K562 (cell line): ENCODE results near the gene MLH3. TPM values are rescaled to one million over a fixed set of nuclear protein-coding genes. Genes with fewer than 3 reads are reported as not detected.

ENCODE experiments used
- ATAC-seq: fragments of 200-7000 bp; cut with Tn5 transposase; 3 replicates; pipeline ENCODE4 v1.9.1; 2020; ENCODE audit warnings: moderate library complexity
- BruUV-seq: library from RNA; stranded (reverse); fragments of 400-500 nt; replicated peaks from 2 replicates; lab custom pipeline; 2021; lab: Mats Ljungman, UMichigan
- CTCF ChIA-PET: fragments of 300-600 bp; formaldehyde crosslinking; extraction: SDS; loops from one replicate; lab custom pipeline; 2021; ENCODE audit warnings: low intra/inter-chr PET ratio; lab: Yijun Ruan, JAX
- POLR2A ChIA-PET: fragments of 300-600, 350-650 bp; sonication (Branson Sonifier 250); formaldehyde crosslinking; extraction: SDS; loops from one replicate; lab custom pipeline; 2021; ENCODE audit warnings: antibody characterized with exemption, inconsistent platforms; lab: Yijun Ruan, JAX
- DNase-seq, 4 experiments: peaks; one replicate each; pipeline versions ENCODE4 v3.0.0 to v3.0.0-alpha.2; 2011 to 2018; ENCODE audit warnings: low spot score in 3 of 4, mixed read lengths in 3 of 4; ENCODE audit errors: extremely low read depth in 1 of 4
- FAIRE-seq: peaks from 2 replicates; lab custom pipeline; 2011; peaks lifted over from hg19 to GRCh38; lab: Jason Lieb, UNC
- H2AFZ ChIP-seq: 2 replicates; pipeline ENCODE4 v1.6.0; 2011; ENCODE audit warnings: low read depth, low read length, control low read depth, inconsistent platforms
- H3K27ac ChIP-seq: fragments of 200-600 bp; 3 replicates; pipeline ENCODE4 v1.8.0; 2011; ENCODE audit warnings: low read depth, mild to moderate bottlenecking, control low read depth, inconsistent platforms, low read length, moderate library complexity, mixed read lengths; ENCODE audit errors: extremely low read depth
- H3K27me3 ChIP-seq, 2 experiments: fragments of 300-600 bp in 1 of 2; 2 replicates in 1 of 2; 3 replicates in 1 of 2; pipeline versions ENCODE4 v1.6.0 to v1.8.0; 2011; ENCODE audit warnings: inconsistent platforms in 2 of 2, low read length in 2 of 2, mild to moderate bottlenecking in 1 of 2, mixed read lengths in 1 of 2, moderate library complexity in 1 of 2; ENCODE audit not compliant: control insufficient read depth in 2 of 2, insufficient read depth in 2 of 2
- H3K36me3 ChIP-seq: fragments of 300-600 bp; 3 replicates; pipeline ENCODE4 v1.8.0; 2011; ENCODE audit warnings: mild to moderate bottlenecking, low read length, inconsistent platforms; ENCODE audit not compliant: control insufficient read depth, insufficient read depth
- H3K4me1 ChIP-seq, 2 experiments: fragments of 200-600 bp in 1 of 2; replicated peaks in 1 of 2; 2 replicates in 1 of 2; 3 replicates in 1 of 2; pipeline versions ENCODE4 v1.5.1 to v1.8.0; 2011; ENCODE audit warnings: inconsistent platforms in 2 of 2, low read length in 2 of 2, mild to moderate bottlenecking in 1 of 2, mixed read lengths in 1 of 2, moderate library complexity in 1 of 2; ENCODE audit not compliant: control insufficient read depth in 2 of 2, insufficient read depth in 2 of 2
- H3K4me2 ChIP-seq: 2 replicates; pipeline ENCODE4 v1.6.1; 2011; ENCODE audit warnings: low read length, control low read depth, inconsistent platforms, mixed read lengths; ENCODE audit not compliant: insufficient read depth
- H3K4me3 ChIP-seq: fragments of 200-600 bp; sonication (generic), shearing (Covaris generic); 2 replicates; pipeline ENCODE4 v1.5.1; 2016; ENCODE audit warnings: control low read depth, inconsistent platforms
- H3K79me2 ChIP-seq: fragments of 200-600 bp; 3 replicates; pipeline ENCODE4 v1.8.0; 2011; ENCODE audit warnings: low read length, inconsistent platforms; ENCODE audit not compliant: control insufficient read depth, insufficient read depth
- H3K9ac ChIP-seq, 2 experiments: 2 replicates each; pipeline versions ENCODE4 v1.6.0 to v1.6.1; 2011; ENCODE audit warnings: low read depth in 2 of 2, low read length in 2 of 2, control low read depth in 1 of 2, inconsistent platforms in 1 of 2, mild to moderate bottlenecking in 1 of 2, mixed read lengths in 1 of 2; ENCODE audit not compliant: insufficient read depth in 1 of 2
- H3K9me1 ChIP-seq: one replicate; pipeline ENCODE4 v1.6.0; 2011; ENCODE audit warnings: inconsistent platforms, mild to moderate bottlenecking, low read length, moderate library complexity; ENCODE audit not compliant: control insufficient read depth, insufficient read depth
- H3K9me3 ChIP-seq: replicated peaks from 2 replicates; pipeline ENCODE4 v1.5.1; 2011; ENCODE audit warnings: low read depth, low read length, inconsistent platforms; ENCODE audit not compliant: control insufficient read depth, insufficient read depth
- H4K20me1 ChIP-seq: replicated peaks from 2 replicates; pipeline ENCODE4 v1.6.1; 2011; ENCODE audit warnings: low read length, inconsistent platforms, mixed read lengths; ENCODE audit not compliant: control insufficient read depth, insufficient read depth
- GABPA ChIP-seq: fragments of 200-800 bp; sonication (Bioruptor generic); conservative IDR thresholded peaks from 2 replicates; pipeline ENCODE4 v1.6.1; 2016; ENCODE audit warnings: low read depth, missing genetic modification characterization, missing compliant biosample characterization
- MAFG ChIP-seq: fragments of 450-650 bp; conservative IDR thresholded peaks from 2 replicates; pipeline ENCODE4 v1.6.1; 2016; ENCODE audit warnings: missing genetic modification characterization, missing compliant biosample characterization
- NFIX ChIP-seq: fragments of 250-450 bp; sonication (Bioruptor Pico); IDR thresholded peaks from 2 replicates; pipeline ENCODE4 v1.4.0; 2020; ENCODE audit warnings: low read depth, mild to moderate bottlenecking, moderate library complexity
- PRMT5 ChIP-seq: sonication (generic); formaldehyde crosslinking; IDR thresholded peaks from 2 replicates; pipeline ENCODE4 v1.5.0; 2020; ENCODE audit warnings: missing genetic modification reagents
- RAD51 ChIP-seq: fragments of 450-650 bp; IDR thresholded peaks from 2 replicates; pipeline ENCODE4 v1.7.1; 2016; ENCODE audit warnings: low read depth, mild to moderate bottlenecking, borderline replicate concordance
- ZBTB5 ChIP-seq: fragments of 450-650 bp; IDR thresholded peaks from 2 replicates; pipeline ENCODE4 v1.6.1; 2017; ENCODE audit warnings: antibody characterized with exemption
- ZNF124 ChIP-seq: sonication (generic); formaldehyde crosslinking; IDR thresholded peaks from 2 replicates; pipeline ENCODE4 v1.8.1; 2022; ENCODE audit warnings: missing genetic modification reagents
- ZNF175 ChIP-seq: fragments of 200-800 bp; sonication (Bioruptor generic); IDR thresholded peaks from 2 replicates; pipeline ENCODE4 v1.6.1; 2016; ENCODE audit warnings: low read depth, mild to moderate bottlenecking, missing genetic modification characterization, missing compliant biosample characterization
- ZNF311 ChIP-seq: fragments of 250-450 bp; sonication (Bioruptor Pico); IDR thresholded peaks from 2 replicates; pipeline ENCODE4 v1.4.0; 2020; ENCODE audit warnings: mild to moderate bottlenecking, moderate library complexity
- ZNF324 ChIP-seq: fragments of 250-450 bp; sonication (Bioruptor Pico); IDR thresholded peaks from 2 replicates; pipeline ENCODE4 v1.4.0; 2020; ENCODE audit warnings: mild to moderate bottlenecking
- ZNF740 ChIP-seq, 3 experiments: fragments of 200-800 bp in 1 of 3; sonication (Bioruptor generic) in 1 of 3; sonication (generic) in 1 of 3; formaldehyde crosslinking in 1 of 3; IDR thresholded peaks; 2 replicates each; pipeline versions ENCODE4 v1.6.1 to v1.8.0; 2016 to 2022; ENCODE audit warnings: mild to moderate bottlenecking in 2 of 3, missing compliant biosample characterization in 2 of 3, missing genetic modification characterization in 2 of 3, missing genetic modification reagents in 1 of 3
- ZNF785 ChIP-seq: fragments of 250-450 bp; sonication (Bioruptor Pico); IDR thresholded peaks from 2 replicates; pipeline ENCODE4 v1.4.0; 2020; ENCODE audit warnings: mild to moderate bottlenecking
- WGBS: fragments of 100-300 bp; shearing (Covaris generic); methylation state at CpG from one replicate; pipeline ENCODE4 v1.1.6; 2016; ENCODE audit warnings: low coverage, mixed read lengths; ENCODE audit not compliant: insufficient coverage; ENCODE audit errors: missing lambda C conversion rate; 5-methylcytosine and 5-hydroxymethylcytosine counted together
- in situ Hi-C: fragments of 300-500 bp; cut with MboI; formaldehyde crosslinking; loops from 4 replicates; pipeline ENCODE4 v1.15.0; 2018; ENCODE audit warnings: inconsistent platforms, mixed read lengths
- intact Hi-C: fragments of 100-400 bp; cut with micrococcal nuclease; formaldehyde crosslinking; loops from 2 replicates; pipeline ENCODE4 v1.14.2; 2022
- polyA plus RNA-seq, 8 experiments: library from polyadenylated mRNA; depleted of rRNA in 4 of 8; stranded (reverse) in 5 of 8; unstranded in 3 of 8; fragments of >200 nt; fragmentation: Nextera tagmentation in 2 of 8; fragmentation: Illumina TruSeq in 1 of 8; extraction: Ambion mirVana in 2 of 8; extraction: Trizol in 1 of 8; gene quantifications; 2 replicates each; pipeline versions ENCODE4 v1.2.1 to v1.2.3, GENCODE V29; 2011 to 2014; ENCODE audit warnings: inconsistent platforms in 1 of 8, missing spikeins in 1 of 8
- total RNA-seq, 7 experiments: library from RNA; depleted of rRNA in 6 of 7; stranded (reverse); fragments of >200 nt in 6 of 7; fragmentation: Illumina TruSeq in 2 of 7; extraction: Trizol in 2 of 7; gene quantifications; 2 replicates each; pipeline versions ENCODE4 v1.2.1 to v1.2.3, GENCODE V29; 2011 to 2021; ENCODE audit warnings: low replicate concordance in 1 of 7

MLH3 gene
- total and polyA plus RNA-seq, 9 of the 15 experiments (the other 6 are each of a cell fraction or from before 2014, with no cell fraction given) = 5.9 to 15.3 (median 10.7) TPM

- H3K9me3 ChIP-seq = no peaks in the 10 kb centered on the region
- H3K27me3 ChIP-seq = no peaks in the 10 kb centered on the region
- BruUV-seq = no TSS peak
- H3K36me3 ChIP-seq = peaks cover 42% of the 10 kb centered on the region; the same call in 2 of the 3 replicates
- DNase-seq = no peak
- ChIA-PET POLR2A (interaction anchor here (0.7 kb wide), 1 partner anchor 19 kb away, joined by 3 read pairs; no protein-coding TSS in a partner anchor), CTCF (no interaction called here)
- H2AFZ ChIP-seq = no peak overlapping the region
- in situ Hi-C loops (no loop called here), intact Hi-C loops (no loop called here)
- peaks cover 0 to 19% of the 10 kb centered on the region in 2 experiments; a peak in 3 of 5 replicates for H3K4me1 ChIP-seq
- no peaks in the 10 kb centered on the region for H3K9me1 ChIP-seq
- 58% methylated on average over 2 of the region's 2 CpGs for WGBS
- no peaks in the 10 kb centered on the region for H3K79me2 ChIP-seq
- H3K27ac ChIP-seq = peak overlapping the region; percentile 74; the same call in 2 of the 3 replicates
- no peak overlapping the region for H3K9ac ChIP-seq
- H4K20me1 ChIP-seq = no peaks in the 10 kb centered on the region
- no peak for TF ChIP-seq NFIX (CRISPR knock-in tag)
- 0 out of 2 replicates have a peak, but pooled peaks have one; percentile 9 for TF ChIP-seq ZNF175 (CRISPR knock-in tag)
- no peak for ATAC-seq
- peak overlapping the region; percentile 60 for H3K4me2 ChIP-seq
- no peak overlapping the region for H3K4me3 ChIP-seq
- FAIRE-seq = no peak
These were observed 25.4 kb downstream of the MLH3 start for GRCh38 chr14:75025876-75026275.

- BruUV-seq = no TSS peak
- POLR2A ChIA-PET = interaction anchor here (0.9 to 1.8 kb wide), 5 partner anchors 11 to 164 kb away, joined by 3 to 7 read pairs (median 3); partner anchors contain the start of gene ZC2HC1C
- TF ChIP-seq GABPA (tag) (peak; percentile 49; the same call in 1 of the 2 replicates), ZNF324 (CRISPR knock-in tag) (no peak), ZNF740 (CRISPR knock-in tag; IDR thresholded peaks at IDR 0.05) (no peak), ZNF740 (tag; IDR thresholded peaks at IDR 0.05) (no peak), ZNF124 (CRISPR knock-in tag) (no peak), MAFG (tag) (no peak), ZBTB5 (no peak), PRMT5 (CRISPR knock-in tag) (no peak), ZNF785 (CRISPR knock-in tag) (no peak), ZNF311 (CRISPR knock-in tag) (0 out of 2 replicates have a peak, but pooled peaks have one; percentile 11), RAD51 (no peak)
These were observed 26.2 kb downstream of the MLH3 start for GRCh38 chr14:75025082-75025481.

More at GRCh38 chr14:75025082-75025481, 26.2 kb downstream of the MLH3 start:
- in situ Hi-C loops (no loop called here), intact Hi-C loops (no loop called here)
- peak overlapping the region; percentile 60 for H3K4me2 ChIP-seq
- H2AFZ ChIP-seq = 0 out of 2 replicates have a peak overlapping the region, but pooled peaks have one; percentile 47
- H3K27ac ChIP-seq = peak overlapping the region; percentile 74
- DNase-seq = peak in 2 of 4 experiments; percentile 53 to 72
- WGBS = 0% methylated on average over 4 of the region's 4 CpGs
- no peaks in the 10 kb centered on the region for H3K9me1 ChIP-seq
- H3K4me1 ChIP-seq = peaks cover 0 to 19% of the 10 kb centered on the region in 2 experiments; a peak in 3 of 5 replicates
- no peaks in the 10 kb centered on the region for H3K27me3 ChIP-seq
- ATAC-seq = peak; percentile 96
- H4K20me1 ChIP-seq = no peaks in the 10 kb centered on the region
- peaks cover 38% of the 10 kb centered on the region; the same call in 2 of the 3 replicates for H3K36me3 ChIP-seq
- H3K9ac ChIP-seq = 0 out of 4 replicates have a peak overlapping the region, but pooled peaks of 1 of the 2 experiments have one; percentile 14
- CTCF ChIA-PET = no interaction called here
- no peak overlapping the region for H3K4me3 ChIP-seq
- H3K9me3 ChIP-seq = no peaks in the 10 kb centered on the region
- no peaks in the 10 kb centered on the region for H3K79me2 ChIP-seq
- FAIRE-seq = peak; percentile 94
